GM12801 (cell line): ENCODE data around the gene NFKB1.

ENCODE experiments used
- TF ChIP-seq, protein P1 (sequence below): IDR thresholded peaks from one replicate; pipeline ENCODE4 v1.5.1; 2011; ENCODE audit warnings: control low read depth; ENCODE audit not compliant: insufficient read length; ENCODE audit errors: extremely low read depth

The NFKB1 gene

GRCh38 chr4:102469806-102470205 is 31.4 kb upstream of the NFKB1 start:
- TF ChIP-seq, protein P1, sequence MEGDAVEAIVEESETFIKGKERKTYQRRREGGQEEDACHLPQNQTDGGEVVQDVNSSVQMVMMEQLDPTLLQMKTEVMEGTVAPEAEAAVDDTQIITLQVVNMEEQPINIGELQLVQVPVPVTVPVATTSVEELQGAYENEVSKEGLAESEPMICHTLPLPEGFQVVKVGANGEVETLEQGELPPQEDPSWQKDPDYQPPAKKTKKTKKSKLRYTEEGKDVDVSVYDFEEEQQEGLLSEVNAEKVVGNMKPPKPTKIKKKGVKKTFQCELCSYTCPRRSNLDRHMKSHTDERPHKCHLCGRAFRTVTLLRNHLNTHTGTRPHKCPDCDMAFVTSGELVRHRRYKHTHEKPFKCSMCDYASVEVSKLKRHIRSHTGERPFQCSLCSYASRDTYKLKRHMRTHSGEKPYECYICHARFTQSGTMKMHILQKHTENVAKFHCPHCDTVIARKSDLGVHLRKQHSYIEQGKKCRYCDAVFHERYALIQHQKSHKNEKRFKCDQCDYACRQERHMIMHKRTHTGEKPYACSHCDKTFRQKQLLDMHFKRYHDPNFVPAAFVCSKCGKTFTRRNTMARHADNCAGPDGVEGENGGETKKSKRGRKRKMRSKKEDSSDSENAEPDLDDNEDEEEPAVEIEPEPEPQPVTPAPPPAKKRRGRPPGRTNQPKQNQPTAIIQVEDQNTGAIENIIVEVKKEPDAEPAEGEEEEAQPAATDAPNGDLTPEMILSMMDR = no peak

DNA sequence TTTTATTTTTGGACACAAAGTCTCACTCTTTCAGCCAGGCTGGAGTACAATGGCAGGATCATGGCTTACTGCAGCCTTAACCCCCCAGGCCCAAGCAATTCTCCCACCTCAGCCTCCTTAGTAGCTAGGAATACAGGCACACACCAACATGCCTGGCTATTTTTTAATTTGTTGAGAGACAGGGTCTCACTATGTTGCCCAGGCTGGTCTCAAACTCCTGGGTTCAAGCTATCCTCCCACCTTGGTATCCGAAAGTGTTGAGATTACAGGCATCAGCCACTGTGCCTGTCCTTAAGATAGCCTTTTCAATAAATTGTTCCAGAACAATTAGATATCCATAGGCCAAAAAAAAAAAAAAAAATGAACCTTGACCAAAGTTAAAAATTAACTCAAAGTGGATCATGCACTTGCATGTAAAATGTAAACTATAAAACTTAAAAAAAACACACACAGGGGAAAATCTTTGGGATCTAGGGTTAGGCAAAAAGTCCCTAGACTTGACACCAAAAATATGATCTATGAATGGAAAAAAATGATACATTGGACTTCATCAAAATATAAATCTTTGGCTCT is 28.6 kb upstream of the NFKB1 start:
- TF ChIP-seq, protein P1 = no peak

- TF ChIP-seq, protein P1 = no peak
Observed at GRCh38 chr4:102473476-102473875, 27.7 kb upstream of the NFKB1 start.

- TF ChIP-seq, protein P1 = no peak
Observed at GRCh38 chr4:102474736-102475504, 26.2 kb upstream of the NFKB1 start.

DNA sequence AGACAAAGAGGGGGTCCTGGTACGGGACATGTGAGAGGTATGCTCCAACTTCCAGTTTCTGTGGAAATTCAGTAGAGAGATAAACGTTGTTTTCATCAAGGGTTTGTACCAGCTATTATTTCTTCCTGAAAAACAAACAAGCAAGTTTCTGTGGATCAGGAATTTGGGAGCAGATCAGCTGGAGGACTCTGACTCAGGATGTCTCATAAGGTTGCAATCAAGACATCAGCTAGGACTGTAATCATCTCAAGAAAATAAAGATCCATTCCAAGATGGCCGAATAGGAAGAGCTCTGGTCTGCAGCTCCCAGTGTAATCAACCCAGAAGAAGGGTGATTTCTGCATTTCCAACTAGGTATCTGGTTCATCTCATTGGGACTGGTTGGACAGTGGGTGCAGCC is 23.5 kb upstream of the NFKB1 start:
- TF ChIP-seq, protein P1 = no peak

DNA sequence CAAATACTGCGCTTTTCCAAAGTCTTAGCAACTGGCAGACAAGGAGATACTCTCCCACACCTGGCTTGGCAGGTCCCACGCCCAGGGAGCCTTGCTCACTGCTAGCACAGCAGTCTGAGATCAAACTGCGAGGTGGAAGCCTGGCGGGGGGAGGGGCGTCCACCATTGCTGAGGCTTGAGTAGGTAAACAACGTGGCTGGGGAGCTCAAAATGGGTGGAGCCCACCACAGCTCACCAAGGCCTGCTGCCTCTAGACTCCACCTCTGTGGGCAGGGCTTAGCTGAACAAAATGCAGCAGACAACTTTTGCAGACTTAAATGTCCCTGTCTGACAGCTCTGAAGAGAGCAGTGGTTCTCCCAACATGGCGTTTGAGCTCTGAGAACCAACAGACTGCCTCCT is 23.0 kb upstream of the NFKB1 start:
- TF ChIP-seq, protein P1 = no peak

GRCh38 chr4:102483120-102483519 is 18.0 kb upstream of the NFKB1 start:
- TF ChIP-seq, protein P1 = no peak
